ENCODE measurements around the gene HCST.
"Not testable (repeated sequence)": the region's sequence is repeated elsewhere in the genome, so short reads cannot be mapped to it uniquely, and the experiment has no call there.

HCST gene

DNA sequence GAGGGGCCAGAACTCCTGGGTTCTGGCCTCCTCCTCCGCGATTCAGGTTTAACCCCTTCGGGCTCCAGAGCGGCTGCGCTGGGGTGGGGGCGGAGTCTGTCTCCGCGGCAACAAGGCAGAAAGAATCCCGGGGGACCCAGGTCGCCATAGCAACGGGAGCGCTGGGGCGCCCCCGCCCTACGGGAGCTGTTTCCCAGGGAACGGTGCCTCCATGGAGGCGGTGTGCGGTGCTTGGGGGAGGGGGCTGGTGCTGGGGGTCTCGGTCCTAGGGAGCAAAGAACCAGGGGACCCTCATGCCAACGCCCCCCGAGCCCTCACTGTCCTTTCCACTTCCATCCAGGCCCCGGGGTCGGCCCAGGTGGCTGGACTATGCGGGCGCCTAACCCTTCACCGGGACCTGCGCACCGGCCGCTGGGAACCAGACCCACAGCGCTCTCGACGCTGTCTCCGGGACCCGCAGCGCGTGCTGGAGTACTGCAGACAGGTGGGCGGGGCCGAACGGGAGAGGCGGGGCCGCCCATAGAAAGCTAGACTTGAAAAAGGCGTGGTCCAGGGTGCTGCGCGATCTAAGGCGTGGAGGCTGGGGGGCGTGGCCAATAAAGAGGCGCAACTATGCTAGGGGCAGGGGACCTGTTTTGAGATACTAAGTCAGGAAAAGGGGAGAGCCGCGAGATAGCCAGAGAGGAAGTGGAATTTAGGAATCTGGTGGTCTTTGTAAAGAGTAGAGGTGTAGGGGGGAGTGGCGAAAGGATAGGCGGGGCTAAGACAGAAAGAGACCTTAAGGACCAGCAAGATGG lies 32.8 kb upstream of the HCST start:
- H3K4me3 ChIP-seq (ENCODE audit: control insufficient read depth, low read depth, low read length) = no peak overlapping the region; the same call in none of the 2 replicates
- no peak for DNase-seq (ENCODE audit: low read depth)
- TF ChIP-seq CTCF (IDR thresholded peaks at IDR 0.05; ENCODE audit: control insufficient read depth, insufficient read depth, low read depth, low read length, missing control alignments) = no peak

DNA sequence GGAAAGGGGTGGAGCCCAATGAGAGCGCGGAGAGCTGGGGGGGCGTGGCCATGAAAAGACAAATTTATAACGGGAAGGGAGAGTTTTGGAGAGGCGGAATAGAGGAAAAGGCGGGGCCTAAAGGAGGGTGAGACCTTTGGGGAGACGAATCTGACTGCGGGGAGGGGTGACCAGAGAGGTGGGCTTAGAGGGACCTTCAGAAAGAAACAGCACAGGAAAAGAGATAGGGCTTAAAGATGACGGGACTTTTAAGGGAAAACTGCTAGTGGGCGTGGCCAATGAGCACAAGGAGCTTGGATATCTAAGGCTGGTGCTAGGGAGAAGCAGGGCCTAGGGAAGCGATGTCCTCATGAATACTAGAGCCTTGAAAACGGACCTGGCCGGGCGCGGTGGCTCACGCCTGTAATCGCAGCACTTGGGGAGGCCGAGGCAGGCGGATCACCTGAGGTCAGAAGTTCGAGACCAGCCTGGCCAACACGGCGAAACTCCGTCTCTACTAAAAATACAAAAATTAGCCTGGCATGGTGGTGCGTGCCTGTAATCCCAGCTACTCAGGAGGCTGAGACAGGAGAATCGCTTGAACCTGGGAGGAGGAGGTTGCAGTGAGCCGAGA lies 32.1 kb upstream of the HCST start:
- not testable (repeated sequence) for DNase-seq (ENCODE audit: low read depth); H3K4me3 ChIP-seq (ENCODE audit: control insufficient read depth, low read depth, low read length)

GRCh38 chr19:35870798-35871197 lies 31.5 kb upstream of the HCST start:
- no peak for TF ChIP-seq CTCF (IDR thresholded peaks at IDR 0.05; ENCODE audit: control insufficient read depth, insufficient read depth, low read depth, low read length, missing control alignments)
- no peak overlapping the region for H3K4me3 ChIP-seq (ENCODE audit: control insufficient read depth, low read depth, low read length)
- no peak for DNase-seq (ENCODE audit: low read depth)

DNA sequence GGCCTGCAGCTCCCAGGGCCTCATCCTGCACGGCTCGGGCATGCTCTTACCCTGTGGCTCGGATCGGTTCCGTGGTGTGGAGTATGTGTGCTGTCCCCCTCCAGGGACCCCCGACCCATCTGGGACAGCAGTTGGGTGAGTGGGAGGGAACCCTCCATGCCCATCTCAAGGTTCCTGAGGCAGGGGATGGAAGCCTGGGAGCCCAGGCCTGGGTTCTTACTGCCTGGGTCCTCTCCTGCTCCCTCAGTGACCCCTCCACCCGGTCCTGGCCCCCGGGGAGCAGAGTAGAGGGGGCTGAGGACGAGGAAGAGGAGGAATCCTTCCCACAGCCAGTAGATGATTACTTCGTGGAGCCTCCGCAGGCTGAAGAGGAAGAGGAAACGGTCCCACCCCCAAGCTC lies 30.7 kb upstream of the HCST start:
- H3K4me3 ChIP-seq (ENCODE audit: control insufficient read depth, low read depth, low read length) = no peak overlapping the region
- no peak for DNase-seq (ENCODE audit: low read depth)
- TF ChIP-seq CTCF (IDR thresholded peaks at IDR 0.05; ENCODE audit: control insufficient read depth, insufficient read depth, low read depth, low read length, missing control alignments) = no peak

- H3K4me3 ChIP-seq (ENCODE audit: control insufficient read depth, low read depth, low read length) = no peak overlapping the region
- no peak for TF ChIP-seq CTCF (IDR thresholded peaks at IDR 0.05; ENCODE audit: control insufficient read depth, insufficient read depth, low read depth, low read length, missing control alignments)
- DNase-seq (ENCODE audit: low read depth) = no peak
These were observed 30.1 kb upstream of the HCST start for GRCh38 chr19:35872180-35872579.

DNA sequence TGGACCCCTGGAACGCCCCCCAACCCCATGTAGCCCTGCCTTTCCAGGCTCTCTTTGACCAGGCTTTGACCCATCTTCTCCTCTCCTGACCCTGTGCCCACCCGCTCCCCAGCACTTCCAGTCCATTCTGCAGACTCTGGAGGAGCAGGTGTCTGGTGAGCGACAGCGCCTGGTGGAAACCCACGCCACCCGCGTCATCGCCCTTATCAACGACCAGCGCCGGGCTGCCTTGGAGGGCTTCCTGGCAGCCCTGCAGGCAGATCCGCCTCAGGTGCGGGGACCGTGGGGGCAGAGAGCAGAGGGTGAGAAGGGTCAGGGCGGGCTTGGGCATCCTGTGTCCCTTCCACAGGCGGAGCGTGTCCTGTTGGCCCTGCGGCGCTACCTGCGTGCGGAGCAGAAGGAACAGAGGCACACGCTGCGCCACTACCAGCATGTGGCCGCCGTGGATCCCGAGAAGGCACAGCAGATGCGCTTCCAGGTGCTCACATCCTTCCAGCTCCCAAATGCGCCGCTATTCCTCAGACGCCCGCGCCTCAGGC lies 27.9 kb upstream of the HCST start:
- no peak overlapping the region for H3K4me3 ChIP-seq (ENCODE audit: control insufficient read depth, low read depth, low read length)
- TF ChIP-seq CTCF (IDR thresholded peaks at IDR 0.05; ENCODE audit: control insufficient read depth, insufficient read depth, low read depth, low read length, missing control alignments) = no peak
- no peak for DNase-seq (ENCODE audit: low read depth)

DNA sequence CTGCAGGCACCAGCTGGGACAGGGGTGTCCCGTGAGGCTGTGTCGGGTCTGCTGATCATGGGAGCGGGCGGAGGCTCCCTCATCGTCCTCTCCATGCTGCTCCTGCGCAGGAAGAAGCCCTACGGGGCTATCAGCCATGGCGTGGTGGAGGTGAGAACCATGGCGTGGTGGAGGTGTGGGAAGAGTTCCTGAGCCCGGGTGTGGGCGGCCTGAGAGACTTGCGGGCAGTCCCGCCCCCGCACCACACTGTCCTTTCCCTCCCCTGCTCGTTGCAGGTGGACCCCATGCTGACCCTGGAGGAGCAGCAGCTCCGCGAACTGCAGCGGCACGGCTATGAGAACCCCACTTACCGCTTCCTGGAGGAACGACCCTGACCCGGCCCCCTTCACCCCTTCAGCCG lies 23.3 kb upstream of the HCST start:
- H3K4me3 ChIP-seq (ENCODE audit: control insufficient read depth, low read depth, low read length) = no peak overlapping the region
- no peak for TF ChIP-seq CTCF (IDR thresholded peaks at IDR 0.05; ENCODE audit: control insufficient read depth, insufficient read depth, low read depth, low read length, missing control alignments)
- DNase-seq (ENCODE audit: low read depth) = no peak

Measured in AG09309 (cell line).